ENCODE measurements around the gene MALRD1. TPM values are rescaled to one million over a fixed set of nuclear protein-coding genes. Genes with fewer than 3 reads are reported as not detected.

Gene MALRD1
- total RNA-seq, 2 donors from 2014 or later, result 0.26 to 1.3 TPM

- H3K36me3 ChIP-seq (replicated peaks in 1 of 2; ENCODE audit: insufficient read depth in 1 of 2, low read depth in 2 of 2), result no peaks in the 10 kb centered on the region
- no peaks in the 10 kb centered on the region for H3K27me3 ChIP-seq
- WGBS, 2 donors, result 50 to 56% methylated on average over 4 of the region's 4 CpGs
- no peak for ATAC-seq
- no peak for DNase-seq
- intact Hi-C loops (cut with DNase I), result no loop called here
- no peak overlapping the region for H3K4me3 ChIP-seq
- H3K9me3 ChIP-seq, result no peaks in the 10 kb centered on the region
- no peak overlapping the region for H3K27ac ChIP-seq
- no peak for TF ChIP-seq POLR2A (IDR thresholded peaks at IDR 0.05)
- no peak for TF ChIP-seq CTCF (IDR thresholded peaks at IDR 0.05)
- H3K4me1 ChIP-seq, result no peaks in the 10 kb centered on the region
These were observed 277.0 kb downstream of the MALRD1 start for GRCh38 chr10:19325581-19325980.

GRCh38 chr10:19328582-19328981 is 280.0 kb downstream of the MALRD1 start:
- Histone ChIP-seq H3K36me3 (replicated peaks in 1 of 2; ENCODE audit: insufficient read depth in 1 of 2, low read depth in 2 of 2) (no peaks in the 10 kb centered on the region), H3K4me3 (no peak overlapping the region), H3K9me3 (no peaks in the 10 kb centered on the region), H3K27ac (no peak overlapping the region), H3K4me1 (no peaks in the 10 kb centered on the region), H3K27me3 (no peaks in the 10 kb centered on the region)
- no peak for TF ChIP-seq CTCF (IDR thresholded peaks at IDR 0.05)
- no peak for TF ChIP-seq POLR2A (IDR thresholded peaks at IDR 0.05)
- intact Hi-C loops (cut with DNase I), result no loop called here
- 81 to 82% methylated on average over 2 of the region's 2 CpGs for WGBS, 2 donors
- DNase-seq (no peak), ATAC-seq (no peak)

GRCh38 chr10:19329475-19329874 is 280.9 kb downstream of the MALRD1 start:
- Histone ChIP-seq H3K4me1 (no peaks in the 10 kb centered on the region), H3K36me3 (replicated peaks in 1 of 2; ENCODE audit: insufficient read depth in 1 of 2, low read depth in 2 of 2) (no peaks in the 10 kb centered on the region), H3K9me3 (no peaks in the 10 kb centered on the region), H3K4me3 (no peak overlapping the region), H3K27ac (no peak overlapping the region), H3K27me3 (no peaks in the 10 kb centered on the region)
- intact Hi-C loops (cut with DNase I), result no loop called here
- 55 to 63% methylated on average over 1 of the region's 1 CpG for WGBS, 2 donors
- no peak for DNase-seq
- TF ChIP-seq CTCF (IDR thresholded peaks at IDR 0.05) (no peak), POLR2A (IDR thresholded peaks at IDR 0.05) (no peak)
- no peak for ATAC-seq

- H3K27ac ChIP-seq, result no peak overlapping the region
- ATAC-seq (no peak), DNase-seq (no peak)
- no peaks in the 10 kb centered on the region for H3K36me3 ChIP-seq (replicated peaks in 1 of 2; ENCODE audit: insufficient read depth in 1 of 2, low read depth in 2 of 2)
- H3K4me3 ChIP-seq, result no peak overlapping the region
- H3K9me3 ChIP-seq, result no peaks in the 10 kb centered on the region
- intact Hi-C loops (cut with DNase I), result no loop called here
- no peak for TF ChIP-seq POLR2A (IDR thresholded peaks at IDR 0.05)
- no peak for TF ChIP-seq CTCF (IDR thresholded peaks at IDR 0.05)
- no peaks in the 10 kb centered on the region for H3K27me3 ChIP-seq
- H3K4me1 ChIP-seq, result no peaks in the 10 kb centered on the region
These were observed 283.7 kb downstream of the MALRD1 start for GRCh38 chr10:19332304-19332703.

DNA sequence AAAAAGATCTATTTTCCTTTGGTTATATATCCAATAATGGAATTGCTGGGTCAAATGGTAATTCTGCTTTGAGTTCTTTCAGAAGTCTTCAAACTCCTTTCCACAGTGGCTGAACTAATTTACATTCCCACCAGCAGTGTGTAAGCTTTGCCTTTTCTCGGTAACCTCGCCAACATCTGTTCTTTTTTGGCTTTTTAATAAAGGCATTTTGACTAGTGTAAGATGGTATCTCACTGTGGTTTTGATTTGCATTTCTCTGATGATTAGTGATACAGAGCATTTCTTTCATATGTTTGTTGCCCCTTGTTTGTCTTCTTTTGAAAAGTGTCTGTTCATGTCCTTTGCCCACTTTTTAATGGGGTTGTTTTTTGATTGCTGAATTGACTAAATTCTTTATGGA is 285.0 kb downstream of the MALRD1 start:
- Histone ChIP-seq H3K4me3 (no peak overlapping the region), H3K9me3 (no peaks in the 10 kb centered on the region), H3K36me3 (replicated peaks in 1 of 2; ENCODE audit: insufficient read depth in 1 of 2, low read depth in 2 of 2) (no peaks in the 10 kb centered on the region), H3K27me3 (no peaks in the 10 kb centered on the region), H3K4me1 (no peaks in the 10 kb centered on the region), H3K27ac (no peak overlapping the region)
- no peak for ATAC-seq
- intact Hi-C loops (cut with DNase I), result no loop called here
- no peak for DNase-seq
- 84 to 88% methylated on average over 2 of the region's 2 CpGs for WGBS, 2 donors
- no peak for TF ChIP-seq POLR2A (IDR thresholded peaks at IDR 0.05)
- no peak for TF ChIP-seq CTCF (IDR thresholded peaks at IDR 0.05)

Measured in body of pancreas (tissue), 4 donors.